GM08714 (cell line): Measurements from ENCODE around the gene GSPT1.

Experiments
- H3K4me3 ChIP-seq: fragments of 200-500 bp; sonication (Bioruptor generic); 2 replicates; pipeline ENCODE4 v1.5.1; 2014; ENCODE audit warnings: mild to moderate bottlenecking, low read length, inconsistent platforms
- ZNF274 ChIP-seq: IDR thresholded peaks from 2 replicates; pipeline ENCODE4 v1.6.1; 2012; ENCODE audit warnings: mild to moderate bottlenecking, low read depth, low read length

Gene GSPT1

DNA sequence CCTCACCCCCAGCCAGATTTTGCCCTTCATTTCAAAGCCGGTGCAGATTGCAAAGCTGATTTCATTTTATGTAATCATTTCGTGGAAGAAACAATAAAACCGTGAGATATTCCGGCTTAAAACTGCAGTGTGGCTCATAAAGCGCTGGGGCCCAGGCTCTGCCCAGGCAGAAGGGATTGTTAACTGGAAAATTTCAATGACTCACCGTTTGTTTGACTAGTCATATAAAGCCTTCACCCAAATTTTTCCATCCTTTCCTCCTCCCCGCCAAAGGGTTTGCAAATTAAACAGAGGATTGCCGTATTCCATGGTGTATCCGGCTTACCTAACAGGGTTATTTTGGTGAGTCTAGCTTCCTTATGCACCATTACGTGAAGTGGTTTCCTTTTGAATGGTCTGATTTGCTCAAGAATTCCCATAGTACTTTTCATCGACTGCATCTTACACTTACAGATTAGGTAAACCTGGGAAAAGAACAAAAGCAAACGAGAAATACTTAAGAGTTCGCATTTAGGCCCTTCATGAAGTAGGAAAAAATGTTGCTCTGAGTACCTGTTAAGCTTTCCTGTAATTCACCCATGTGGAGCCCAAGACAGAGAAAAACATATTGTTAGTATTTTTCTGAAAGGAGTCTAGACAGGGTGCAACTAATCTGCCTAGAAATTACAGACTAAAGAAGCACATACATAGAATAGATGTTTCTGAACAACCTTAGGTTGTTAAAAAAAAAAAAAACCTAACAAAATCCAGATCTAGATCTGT is 949 bp upstream of the GSPT1 start:
- TF ChIP-seq ZNF274 = no peak
- peak overlapping the region; percentile 61 for H3K4me3 ChIP-seq

DNA sequence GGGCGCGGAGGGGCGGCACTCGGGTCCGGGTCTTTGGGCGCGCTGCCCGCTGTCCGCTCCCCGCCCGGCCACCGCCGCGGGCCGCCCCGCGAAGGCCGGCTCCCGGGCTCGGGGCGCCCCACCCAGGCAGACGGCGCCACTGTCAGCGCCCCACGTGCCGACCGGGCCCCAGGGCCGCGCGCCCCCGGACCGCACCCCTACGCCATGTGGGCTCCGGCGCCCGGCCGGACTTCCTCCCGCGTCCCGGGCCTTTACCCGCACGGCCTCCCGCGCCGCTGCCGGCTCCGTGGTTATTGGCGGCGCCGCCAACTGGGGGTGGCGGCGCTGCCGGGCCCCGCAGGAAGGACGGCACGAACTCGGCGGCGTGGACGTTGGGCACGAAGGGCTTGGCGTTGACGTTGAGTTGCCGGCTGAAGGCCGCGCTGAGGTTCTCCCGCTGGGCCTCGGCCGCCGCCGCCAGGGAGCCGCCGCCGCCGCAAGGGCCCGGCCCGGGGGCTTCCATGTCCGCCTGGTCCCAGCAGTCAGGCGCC is 577 bp downstream of the GSPT1 start:
- peak overlapping the region; percentile 91 for H3K4me3 ChIP-seq

GRCh38 chr16:11914210-11915113 is 1.3 kb downstream of the GSPT1 start:
- TF ChIP-seq ZNF274 = no peak
- peak overlapping the region; percentile 91 for H3K4me3 ChIP-seq

More for the DNA sequence above, 577 bp downstream of the GSPT1 start:
- TF ChIP-seq ZNF274 = no peak

DNA sequence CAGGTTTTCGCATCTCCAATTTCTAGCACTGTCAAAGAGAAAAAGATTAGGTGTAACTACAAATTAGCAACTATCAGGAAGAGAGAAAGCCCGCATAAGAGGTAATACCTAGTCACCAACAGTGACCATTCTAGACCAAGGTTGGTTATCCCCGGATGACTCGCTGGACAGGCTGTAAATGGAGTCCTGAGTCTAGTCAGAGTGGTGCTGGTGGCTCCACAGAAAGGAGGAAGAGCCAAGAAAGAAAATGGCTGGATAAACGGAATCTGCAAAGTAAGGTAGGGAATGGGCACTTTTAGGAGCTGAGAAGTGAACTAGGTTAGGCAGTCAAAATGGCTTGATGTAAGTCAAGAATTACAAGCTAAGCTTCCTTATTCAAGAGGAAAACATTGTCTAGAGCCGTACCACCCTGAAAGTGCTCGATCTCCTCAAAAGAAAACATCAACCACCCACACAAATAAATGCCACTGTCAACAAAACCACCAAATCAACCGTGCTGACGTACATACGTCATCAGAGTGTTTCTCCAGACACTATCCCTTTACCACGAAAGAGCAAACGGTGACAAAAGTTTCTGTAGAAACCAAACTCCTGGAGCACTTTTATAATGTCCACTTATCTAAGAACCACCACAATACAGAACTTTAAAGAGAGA is 2.2 kb downstream of the GSPT1 start:
- H3K4me3 ChIP-seq = peak overlapping the region; percentile 91

DNA sequence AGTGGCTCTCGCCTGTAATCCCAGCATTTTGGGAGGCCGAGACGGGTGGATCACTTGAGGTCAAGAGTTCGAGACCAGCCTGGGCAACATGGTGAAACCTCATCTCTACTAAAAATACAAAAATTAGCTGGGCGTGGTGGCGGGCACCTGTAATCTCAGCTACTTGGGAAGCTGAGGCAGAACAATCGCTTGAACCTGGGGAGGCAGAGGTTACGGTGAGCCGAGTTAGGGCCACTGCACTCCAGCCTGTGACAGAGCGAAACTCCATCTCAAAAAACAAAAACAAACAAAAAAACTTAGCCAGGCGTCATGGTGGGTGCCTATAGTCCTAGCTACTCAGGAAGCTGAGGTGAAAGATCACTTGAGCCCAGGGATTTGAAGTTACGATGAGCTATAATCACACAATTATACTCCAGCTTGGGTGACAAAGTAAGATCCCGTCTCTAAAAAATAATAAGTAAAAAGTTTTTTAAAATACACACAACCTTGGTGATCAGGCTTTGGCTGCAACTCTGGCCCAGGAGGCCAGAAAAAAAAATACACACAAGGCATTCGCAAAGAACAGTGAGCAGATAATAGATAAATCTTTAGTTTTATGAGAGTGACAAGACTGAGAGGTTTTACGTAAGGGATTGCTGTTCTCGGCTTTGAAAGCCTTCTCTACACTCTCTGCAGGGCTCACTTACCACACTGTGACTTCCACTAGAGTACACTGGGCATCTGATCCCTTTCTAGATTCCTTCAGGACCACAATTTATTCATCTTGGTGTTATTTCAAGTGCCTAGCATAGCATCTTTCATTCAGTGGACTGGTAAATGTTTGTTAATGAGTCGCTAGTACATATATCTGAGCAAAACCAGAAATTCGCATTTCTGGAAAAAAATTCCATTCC is 5.9 kb downstream of the GSPT1 start:
- TF ChIP-seq ZNF274 = no peak
- H3K4me3 ChIP-seq = no peak overlapping the region

More for the DNA sequence above, 2.2 kb downstream of the GSPT1 start:
- TF ChIP-seq ZNF274 = no peak

DNA sequence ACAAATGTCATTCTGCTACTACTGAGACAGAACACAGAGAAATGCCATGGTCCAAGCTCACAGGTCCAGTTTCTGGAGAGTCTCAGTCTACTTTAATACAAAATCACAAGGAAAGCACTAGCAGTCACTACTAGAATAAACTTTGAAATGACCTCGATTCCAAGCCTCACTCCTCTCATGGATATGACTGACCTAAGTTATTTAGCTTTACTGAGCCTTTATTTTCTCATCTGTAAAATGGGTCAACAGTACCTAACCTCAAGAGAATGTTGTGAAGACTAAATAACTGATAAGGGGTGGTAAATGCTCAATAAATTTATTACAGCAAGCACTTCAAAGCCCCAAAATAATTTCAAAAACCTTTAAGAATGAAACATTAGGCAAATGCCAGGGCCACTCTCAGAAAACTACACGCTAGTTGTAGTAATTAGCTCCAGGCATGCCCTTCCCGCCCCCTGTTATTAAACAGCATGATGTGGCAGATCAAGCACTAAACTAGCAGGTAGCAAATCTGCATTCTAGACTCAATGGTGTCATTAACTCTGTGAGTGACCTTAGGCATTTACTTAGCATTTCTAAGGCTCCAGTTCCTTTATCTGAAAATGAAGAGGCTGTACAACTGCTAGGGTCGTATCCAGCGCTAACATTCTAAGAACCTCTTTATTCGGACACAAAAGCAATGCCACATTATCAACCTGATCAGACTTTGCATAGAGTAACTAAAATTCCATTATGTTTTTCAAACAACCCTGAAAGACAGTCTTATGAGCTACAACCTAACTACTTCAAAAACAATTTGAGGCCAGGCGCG is 8.4 kb downstream of the GSPT1 start:
- no peak overlapping the region for H3K4me3 ChIP-seq
- TF ChIP-seq ZNF274 = no peak

GRCh38 chr16:11903906-11904305 is 11.8 kb downstream of the GSPT1 start:
- H3K4me3 ChIP-seq = no peak overlapping the region
- TF ChIP-seq ZNF274 = no peak

DNA sequence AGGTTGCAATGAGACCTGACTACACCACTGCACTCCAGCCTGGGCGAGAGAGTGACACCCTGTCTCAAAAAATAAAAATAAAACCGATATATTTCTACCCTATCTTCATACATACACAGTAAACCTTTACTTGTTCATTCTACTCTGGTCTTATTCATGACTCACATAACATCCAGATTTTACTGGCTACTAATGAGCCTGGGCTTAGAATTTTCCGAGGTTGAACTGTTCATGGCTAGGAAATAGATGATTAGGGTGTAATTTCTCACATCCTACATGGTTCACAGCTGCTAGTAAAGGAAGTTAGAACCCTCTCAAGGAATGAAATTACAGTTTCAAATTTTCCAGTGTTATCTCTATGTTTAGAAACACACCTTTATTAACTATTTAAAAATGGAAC is 14.7 kb downstream of the GSPT1 start:
- TF ChIP-seq ZNF274 = no peak
- no peak overlapping the region for H3K4me3 ChIP-seq

GRCh38 chr16:11896486-11897176 is 19.1 kb downstream of the GSPT1 start:
- no peak for TF ChIP-seq ZNF274
- H3K4me3 ChIP-seq = no peak overlapping the region

GRCh38 chr16:11893571-11893970 is 22.2 kb downstream of the GSPT1 start:
- no peak overlapping the region for H3K4me3 ChIP-seq
- no peak for TF ChIP-seq ZNF274

- H3K4me3 ChIP-seq = no peak overlapping the region
- no peak for TF ChIP-seq ZNF274
Observed at GRCh38 chr16:11892761-11893160, 23.0 kb downstream of the GSPT1 start.

- TF ChIP-seq ZNF274 = no peak
- H3K4me3 ChIP-seq = no peak overlapping the region
Observed at GRCh38 chr16:11890231-11890965, 25.4 kb downstream of the GSPT1 start.
